ENCODE results near the gene DCTPP1.

Gene DCTPP1

DNA sequence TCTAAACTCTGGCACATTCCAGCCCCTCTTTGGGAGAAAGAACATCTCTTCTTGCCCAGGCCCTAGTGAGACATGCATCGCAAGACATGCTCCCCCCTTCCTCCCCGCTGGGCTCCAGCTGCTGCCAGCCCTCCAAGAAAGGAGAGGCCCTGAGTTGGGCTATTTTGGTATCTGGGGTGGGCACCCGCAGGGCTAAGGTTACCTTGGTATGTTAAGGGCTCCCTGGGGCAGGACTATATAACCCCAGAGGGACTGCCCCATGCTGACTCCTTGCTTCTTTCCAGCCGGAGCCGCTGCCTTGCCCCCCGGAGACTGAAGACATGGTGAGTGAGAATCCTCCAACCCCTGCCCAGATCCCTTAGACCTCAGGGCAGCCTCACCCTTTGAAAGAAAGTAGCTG lies 55.3 kb downstream of the DCTPP1 start, which contains the start of gene MYL11:
Gene MYL11 (plus strand): TSS at position 265 of the 400 bp plus-strand sequence. CDS start 56 bp downstream, at position 321.
- no peak within 1 kb of the TSS for H3K27ac ChIP-seq (ENCODE audit: insufficient read depth, low read depth, low read length, poor library complexity, severe bottlenecking)
- H3K36me3 ChIP-seq (ENCODE audit: control insufficient read depth, insufficient read depth, low read length), result no peaks in the 10 kb centered on the region
- WGBS, 2 experiments, result 83 to 90% methylated on average over 6 of the region's 6 CpGs
- no peaks in the 10 kb centered on the region for H3K27me3 ChIP-seq (ENCODE audit: control insufficient read depth, insufficient read depth, low read length, poor library complexity, severe bottlenecking)
- no peak within 1 kb of the TSS for H3K4me3 ChIP-seq (ENCODE audit: insufficient read depth, low read depth, low read length)
- H3K9me3 ChIP-seq (ENCODE audit: control insufficient read depth, low read length), result no peaks in the 10 kb centered on the region
- peaks cover 23% of the 10 kb centered on the region for H3K4me1 ChIP-seq (ENCODE audit: control insufficient read depth, insufficient read depth, low read length)

Data from ectodermal cell (in vitro differentiated cells).